Measurements from ENCODE around the gene TEAD4.

DNA sequence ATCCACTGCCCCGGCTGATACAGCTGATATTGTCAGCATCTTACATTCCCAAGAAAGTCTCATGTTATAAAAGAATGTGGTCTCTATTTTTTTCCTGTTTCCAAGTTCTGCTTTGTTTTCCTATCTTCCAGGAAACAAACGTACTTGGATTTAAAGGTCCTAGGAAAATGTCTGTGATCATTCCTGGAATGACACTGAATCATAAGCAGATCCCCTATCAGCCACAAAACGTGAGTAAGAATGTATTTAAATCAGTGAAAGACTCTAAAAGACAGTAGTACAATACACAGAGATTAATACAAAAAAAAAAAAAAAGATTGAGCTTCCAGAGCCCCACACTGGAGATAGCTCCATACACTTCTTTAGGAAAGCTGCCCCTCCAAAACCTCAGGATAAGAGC lies 21.7 kb upstream of the TEAD4 start:
- TF ChIP-seq, protein P1, sequence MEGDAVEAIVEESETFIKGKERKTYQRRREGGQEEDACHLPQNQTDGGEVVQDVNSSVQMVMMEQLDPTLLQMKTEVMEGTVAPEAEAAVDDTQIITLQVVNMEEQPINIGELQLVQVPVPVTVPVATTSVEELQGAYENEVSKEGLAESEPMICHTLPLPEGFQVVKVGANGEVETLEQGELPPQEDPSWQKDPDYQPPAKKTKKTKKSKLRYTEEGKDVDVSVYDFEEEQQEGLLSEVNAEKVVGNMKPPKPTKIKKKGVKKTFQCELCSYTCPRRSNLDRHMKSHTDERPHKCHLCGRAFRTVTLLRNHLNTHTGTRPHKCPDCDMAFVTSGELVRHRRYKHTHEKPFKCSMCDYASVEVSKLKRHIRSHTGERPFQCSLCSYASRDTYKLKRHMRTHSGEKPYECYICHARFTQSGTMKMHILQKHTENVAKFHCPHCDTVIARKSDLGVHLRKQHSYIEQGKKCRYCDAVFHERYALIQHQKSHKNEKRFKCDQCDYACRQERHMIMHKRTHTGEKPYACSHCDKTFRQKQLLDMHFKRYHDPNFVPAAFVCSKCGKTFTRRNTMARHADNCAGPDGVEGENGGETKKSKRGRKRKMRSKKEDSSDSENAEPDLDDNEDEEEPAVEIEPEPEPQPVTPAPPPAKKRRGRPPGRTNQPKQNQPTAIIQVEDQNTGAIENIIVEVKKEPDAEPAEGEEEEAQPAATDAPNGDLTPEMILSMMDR (IDR thresholded peaks at IDR 0.05): no peak
- no peak for TF ChIP-seq POLR2A (IDR thresholded peaks at IDR 0.05)
